GM19468 (cell line): ENCODE results near the gene KLHL26.

Experiments used
- ATAC-seq: cut with Tn5 transposase; IDR thresholded peaks from one replicate; pipeline ENCODE4 v1.9.1; 2021; ENCODE audit warnings: mild to moderate bottlenecking, moderate library complexity, moderate number of reproducible peaks; ENCODE audit not compliant: unreplicated experiment; ENCODE audit errors: extremely low read depth

Gene KLHL26

DNA sequence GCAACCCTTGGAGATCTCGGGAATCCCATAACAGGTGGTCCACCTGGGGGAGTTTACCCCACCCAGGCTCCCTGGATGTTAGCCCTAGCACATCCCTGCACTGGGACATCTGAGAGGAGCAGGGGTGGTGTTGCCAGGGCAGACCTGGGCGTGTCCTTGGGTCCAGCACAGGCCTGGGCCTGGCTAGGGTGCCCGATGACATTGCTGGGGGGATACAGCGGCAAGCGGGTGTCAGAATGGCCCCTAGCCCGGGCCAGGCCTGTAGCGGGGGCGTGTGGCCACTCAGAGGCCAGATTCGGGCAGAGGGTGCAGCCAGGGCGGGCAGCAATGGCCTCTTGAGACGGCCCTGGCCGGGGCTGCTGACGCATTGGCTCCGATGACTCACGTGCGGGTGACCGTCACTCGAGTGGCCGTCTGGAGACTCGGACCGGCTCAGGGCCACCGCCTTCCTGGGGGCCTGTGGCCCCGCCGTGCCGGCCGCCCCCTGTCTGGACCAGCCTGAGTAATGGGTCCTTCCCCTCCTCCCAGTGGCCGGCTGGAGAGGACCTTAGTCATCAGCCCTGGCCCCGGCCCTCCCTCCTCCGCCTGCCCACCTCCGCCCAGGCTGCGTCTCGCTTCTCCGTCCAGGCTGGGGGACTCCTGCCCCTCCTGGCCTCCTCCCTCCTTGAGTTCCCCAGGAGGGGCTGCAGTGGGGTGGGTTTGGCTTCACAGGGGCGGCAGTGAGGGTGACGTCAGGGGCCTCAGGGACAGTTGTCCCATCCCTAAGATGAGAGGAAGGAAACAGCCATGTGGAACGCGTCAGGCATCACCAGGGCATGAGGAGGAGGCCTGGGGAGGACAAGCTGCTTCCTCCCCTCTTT, 23.5 kb downstream of the KLHL26 start:
- ATAC-seq, result no peak

DNA sequence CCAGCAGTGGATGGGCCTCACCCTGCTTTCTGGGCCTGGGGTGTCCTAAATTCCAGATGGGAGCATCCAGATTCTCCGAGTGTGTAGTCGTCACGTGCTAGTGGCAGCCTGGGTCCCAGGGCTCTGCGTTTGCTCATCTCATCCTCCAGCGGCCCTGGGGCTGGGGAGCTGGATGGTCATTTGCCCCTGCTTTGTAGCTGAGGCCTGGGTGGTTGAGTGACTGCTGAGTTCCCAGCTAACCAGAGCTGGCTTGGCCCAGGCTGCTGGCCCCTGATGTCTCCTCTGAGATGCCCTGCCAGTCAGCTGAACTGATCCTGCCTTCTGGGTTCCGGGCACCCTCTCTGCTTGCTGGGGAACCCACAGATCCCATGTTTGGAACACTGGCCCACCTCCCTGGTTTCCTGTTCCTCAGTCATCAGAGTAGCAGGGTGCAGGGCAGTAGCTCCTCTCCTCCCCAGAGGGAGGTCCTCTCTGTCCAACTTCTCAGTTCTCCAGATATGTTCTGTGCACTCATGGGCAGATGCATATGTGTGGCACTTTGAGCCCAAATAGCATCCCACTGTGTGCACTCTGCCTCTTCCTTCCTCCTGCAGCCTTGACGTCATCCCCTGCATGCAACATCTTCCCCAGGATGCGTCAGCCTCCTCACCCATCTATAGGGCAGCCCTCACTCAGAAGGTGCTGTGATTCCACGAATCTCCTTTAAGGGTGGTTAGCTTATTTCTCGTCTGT, 24.3 kb downstream of the KLHL26 start:
- no peak for ATAC-seq

DNA sequence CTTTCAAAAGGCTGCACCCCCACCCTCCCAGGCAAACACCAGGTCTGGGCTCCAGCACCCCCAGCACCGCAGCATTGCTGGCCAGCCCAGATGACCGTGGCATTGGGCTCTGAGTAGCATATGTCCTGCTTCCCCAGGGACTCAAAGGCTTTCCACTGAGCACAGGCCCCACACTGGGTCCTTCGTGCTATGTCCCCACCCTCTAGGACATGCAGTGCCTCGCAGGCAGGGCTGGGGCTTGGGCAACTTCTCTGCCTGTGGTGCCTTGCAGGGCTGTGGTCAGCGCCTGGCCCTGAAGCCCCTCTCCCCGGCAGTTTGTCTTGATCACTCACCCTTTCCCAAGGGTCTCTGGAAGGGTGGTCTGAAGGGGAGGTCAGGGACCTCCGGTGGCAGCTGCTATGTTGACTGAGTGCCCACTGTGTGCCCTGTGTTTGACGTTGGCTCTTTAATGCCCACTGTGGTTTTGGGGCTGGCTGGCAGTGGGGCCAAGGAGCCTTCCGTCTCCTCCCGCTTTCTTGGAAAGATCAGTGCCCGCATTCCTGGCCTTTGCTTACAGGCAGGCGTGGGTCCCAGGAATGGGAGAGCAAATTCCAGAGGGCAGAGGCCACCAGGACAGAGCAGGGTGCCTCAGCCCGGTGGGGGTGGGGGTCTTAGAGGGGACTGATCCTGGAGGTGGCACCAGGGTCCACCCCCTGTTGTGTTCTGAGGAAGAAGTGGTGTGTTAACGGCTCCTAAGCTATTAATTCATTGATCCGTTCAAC, 26.3 kb downstream of the KLHL26 start:
- ATAC-seq, result no peak

DNA sequence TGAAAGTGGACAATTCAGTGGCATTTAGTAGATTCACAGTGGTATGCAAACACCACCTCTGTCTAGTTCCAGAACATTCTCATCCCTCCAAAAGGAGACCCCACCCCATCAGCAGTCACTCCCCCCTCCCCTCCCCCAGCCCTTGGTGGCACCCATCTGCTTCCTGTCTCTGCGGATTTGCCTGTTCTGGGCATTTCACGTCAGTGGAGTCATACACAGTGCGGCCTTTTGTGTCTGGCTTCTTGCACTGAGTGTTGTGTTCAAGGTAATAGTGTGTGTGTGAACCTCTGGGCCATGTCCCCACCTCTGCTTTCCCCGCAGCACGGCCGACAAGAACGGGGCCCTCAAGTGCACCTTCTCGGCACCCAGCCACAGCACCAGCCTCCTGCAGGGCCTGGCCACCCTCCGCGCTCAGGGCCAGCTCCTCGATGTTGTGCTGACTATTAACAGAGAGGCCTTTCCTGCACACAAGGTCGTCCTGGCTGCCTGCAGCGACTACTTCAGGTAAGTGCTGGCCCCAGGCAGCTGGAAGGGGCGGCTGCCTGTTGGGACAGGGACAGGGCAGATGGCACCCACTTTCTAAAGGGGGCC, 27.2 kb downstream of the KLHL26 start:
- no peak for ATAC-seq

- no peak for ATAC-seq
Observed at GRCh38 chr19:18665771-18666202, 29.0 kb downstream of the KLHL26 start.

- ATAC-seq, result no peak
Observed at GRCh38 chr19:18666317-18666716, 29.5 kb downstream of the KLHL26 start.

DNA sequence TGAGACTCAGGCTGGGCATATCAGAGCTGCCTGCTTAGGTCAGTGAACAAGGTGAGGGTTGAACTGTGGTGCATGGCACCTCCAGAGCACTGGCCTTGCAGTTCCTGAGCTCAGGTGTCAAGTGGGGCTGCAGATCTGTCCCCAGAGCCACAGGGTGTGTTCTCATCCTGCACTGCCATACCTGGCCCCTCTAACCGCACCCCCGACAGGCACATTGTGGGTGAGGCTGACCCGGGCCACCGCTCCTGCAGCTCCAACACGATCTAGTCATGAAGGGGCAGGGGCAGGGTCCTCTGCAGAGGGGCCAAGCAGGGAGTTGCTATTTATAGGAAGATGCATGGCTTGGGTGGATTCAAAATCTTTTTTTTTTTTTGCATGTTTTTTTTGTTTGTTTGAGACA, 30.0 kb downstream of the KLHL26 start:
- no peak for ATAC-seq

DNA sequence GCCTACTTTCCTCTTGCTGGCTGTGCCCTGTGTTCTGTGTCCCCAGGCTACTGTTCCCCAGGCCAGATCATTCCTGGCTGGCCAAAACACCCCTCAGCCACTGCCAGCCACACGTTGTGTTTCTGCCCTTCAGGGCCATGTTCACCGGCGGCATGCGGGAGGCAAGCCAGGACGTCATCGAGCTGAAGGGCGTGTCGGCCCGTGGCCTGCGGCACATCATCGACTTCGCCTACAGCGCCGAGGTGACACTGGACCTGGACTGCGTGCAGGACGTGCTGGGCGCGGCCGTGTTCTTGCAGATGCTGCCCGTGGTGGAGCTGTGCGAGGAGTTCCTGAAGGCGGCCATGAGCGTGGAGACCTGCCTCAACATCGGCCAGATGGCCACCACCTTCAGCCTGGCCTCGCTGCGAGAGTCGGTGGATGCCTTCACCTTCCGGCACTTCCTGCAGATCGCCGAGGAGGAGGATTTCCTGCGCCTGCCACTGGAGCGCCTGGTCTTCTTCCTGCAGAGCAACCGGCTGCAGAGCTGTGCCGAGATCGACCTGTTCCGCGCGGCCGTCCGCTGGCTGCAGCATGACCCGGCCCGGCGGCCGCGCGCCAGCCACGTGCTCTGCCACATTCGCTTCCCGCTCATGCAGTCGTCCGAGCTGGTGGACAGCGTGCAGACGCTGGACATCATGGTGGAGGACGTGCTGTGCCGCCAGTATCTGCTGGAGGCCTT, 30.9 kb downstream of the KLHL26 start:
- ATAC-seq, result no peak

DNA sequence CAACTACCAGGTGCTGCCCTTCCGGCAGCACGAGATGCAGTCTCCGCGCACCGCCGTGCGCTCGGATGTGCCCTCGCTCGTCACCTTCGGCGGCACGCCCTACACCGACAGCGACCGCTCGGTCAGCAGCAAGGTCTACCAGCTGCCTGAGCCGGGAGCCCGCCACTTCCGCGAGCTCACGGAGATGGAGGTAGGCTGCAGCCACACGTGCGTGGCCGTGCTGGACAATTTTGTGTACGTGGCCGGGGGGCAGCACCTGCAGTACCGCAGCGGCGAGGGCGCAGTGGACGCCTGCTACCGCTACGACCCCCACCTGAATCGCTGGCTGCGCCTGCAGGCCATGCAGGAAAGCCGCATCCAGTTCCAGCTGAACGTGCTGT, 31.4 kb downstream of the KLHL26 start:
- no peak for ATAC-seq

GRCh38 chr19:18668744-18669523, 32.1 kb downstream of the KLHL26 start:
- no peak for ATAC-seq

DNA sequence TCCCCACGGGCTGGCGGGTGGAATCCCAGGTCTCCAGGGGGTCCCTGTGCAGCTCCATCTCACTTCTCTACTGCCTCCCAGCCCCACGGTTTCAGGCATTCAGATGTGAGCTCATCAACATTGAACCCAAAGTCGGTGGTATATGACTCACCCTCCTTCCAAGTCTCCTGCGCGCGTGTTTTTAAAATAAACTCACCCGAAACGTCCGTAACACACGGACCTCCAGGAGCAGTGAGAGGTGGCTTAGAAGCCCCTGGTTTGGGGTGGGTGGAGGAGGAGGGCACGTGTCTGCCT, 32.6 kb downstream of the KLHL26 start:
- no peak for ATAC-seq

GRCh38 chr19:18669883-18670282, 33.1 kb downstream of the KLHL26 start:
- ATAC-seq, result no peak

GRCh38 chr19:18670312-18670711, 33.5 kb downstream of the KLHL26 start:
- no peak for ATAC-seq

- no peak for ATAC-seq
Observed at GRCh38 chr19:18671303-18672043, 34.6 kb downstream of the KLHL26 start.

DNA sequence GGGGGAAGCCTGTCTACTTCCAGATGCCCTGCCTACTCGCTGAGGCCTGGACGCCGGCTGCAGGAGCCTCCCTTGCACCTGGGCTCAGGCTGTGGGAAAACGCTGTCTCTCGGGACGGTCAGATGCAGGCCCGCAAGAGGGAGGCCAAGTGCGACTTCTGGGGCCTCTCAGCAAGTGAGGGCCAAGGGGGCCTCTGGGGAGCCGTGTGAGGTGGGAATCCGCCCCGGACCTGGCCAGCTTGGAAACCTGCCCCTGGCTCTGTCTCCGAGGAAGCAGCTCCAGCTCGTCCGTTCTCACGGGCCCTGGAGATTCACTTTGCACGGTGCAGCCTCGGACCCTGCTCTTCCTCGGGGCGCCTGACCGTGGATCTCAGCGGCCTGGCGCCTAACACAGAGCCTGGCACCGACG, 35.2 kb downstream of the KLHL26 start:
- no peak for ATAC-seq

GRCh38 chr19:18672606-18673337, 35.9 kb downstream of the KLHL26 start:
- no peak for ATAC-seq

- no peak for ATAC-seq
Observed at GRCh38 chr19:18674616-18675015, 37.8 kb downstream of the KLHL26 start.

- no peak for ATAC-seq
Observed at GRCh38 chr19:18675779-18676178, 39.0 kb downstream of the KLHL26 start.
